ENCODE results near the gene PLXNA4.

PLXNA4 gene

DNA sequence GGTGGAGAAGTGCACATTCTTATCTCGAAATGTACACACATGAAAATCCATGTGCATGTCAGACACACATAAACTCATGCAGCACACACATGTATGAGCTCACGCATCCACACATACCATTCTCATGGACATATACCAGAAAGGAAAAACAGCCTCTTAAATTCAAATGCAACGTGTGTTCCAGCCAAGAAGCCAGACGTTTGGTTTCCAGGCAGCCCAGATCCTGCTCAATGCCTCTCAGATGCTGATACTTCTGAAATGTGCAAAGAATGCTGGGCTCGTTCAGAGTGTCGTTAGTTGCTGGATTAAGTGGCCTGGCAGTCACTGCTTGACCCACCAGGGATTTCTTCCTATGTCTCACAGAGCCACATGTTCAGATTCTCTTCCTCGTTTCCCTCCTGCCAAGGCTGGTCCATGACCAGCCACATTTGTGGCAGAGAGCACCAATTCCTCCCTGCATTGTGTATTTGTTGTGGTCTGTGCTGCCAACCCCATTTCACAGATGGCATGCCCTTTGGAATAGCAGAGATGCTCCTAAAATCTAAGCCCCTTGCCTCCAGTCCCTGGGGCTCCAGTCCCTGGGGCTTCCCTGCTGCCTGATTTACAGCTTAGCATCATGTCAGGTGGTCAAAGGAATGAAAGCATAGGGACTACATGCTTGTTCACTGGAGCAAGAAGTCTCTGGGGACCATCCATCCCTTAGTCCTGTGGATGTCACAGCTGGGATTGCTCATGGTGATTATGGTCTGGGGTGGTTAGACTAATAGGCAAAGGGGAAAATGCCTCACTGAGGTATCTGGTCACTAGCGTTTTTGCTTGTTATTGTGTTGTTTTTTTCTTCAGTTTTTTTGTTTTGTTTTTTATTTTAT lies 426.6 kb downstream of the PLXNA4 start:
- Mint-ChIP-seq H3K4me3 (no peak overlapping the region), H3K4me1 (ENCODE audit: low read depth) (no peaks in the 10 kb centered on the region), H3K36me3 (ENCODE audit: low read depth) (no peaks in the 10 kb centered on the region), H3K27ac (no peak overlapping the region), H3K27me3 (no peaks in the 10 kb centered on the region), H3K9me3 (no peaks in the 10 kb centered on the region)
- intact Hi-C loops (cut with micrococcal nuclease) = no loop called here

DNA sequence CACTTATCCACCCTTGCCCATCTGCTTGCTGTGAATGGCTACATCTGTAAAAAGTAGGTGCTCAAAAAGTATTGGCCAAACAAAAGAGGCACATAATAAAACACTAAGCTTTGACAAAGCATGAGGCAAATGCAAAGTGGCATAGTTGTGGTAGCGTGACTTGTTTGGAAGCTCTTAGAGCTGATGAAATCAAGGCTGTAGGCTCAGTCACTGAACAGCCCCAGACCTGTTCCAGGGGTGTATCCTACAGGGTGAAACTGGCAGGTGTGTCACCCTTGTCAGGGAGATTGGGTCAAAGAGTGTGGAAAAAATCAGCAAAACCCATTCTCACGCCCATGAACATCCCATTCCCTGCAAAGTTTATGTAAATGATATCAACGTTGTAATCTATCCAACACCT lies 427.4 kb downstream of the PLXNA4 start:
- Mint-ChIP-seq H3K4me1 (ENCODE audit: low read depth) (no peaks in the 10 kb centered on the region), H3K27me3 (no peaks in the 10 kb centered on the region), H3K9me3 (no peaks in the 10 kb centered on the region), H3K4me3 (no peak overlapping the region), H3K27ac (no peak overlapping the region), H3K36me3 (ENCODE audit: low read depth) (no peaks in the 10 kb centered on the region)
- intact Hi-C loops (cut with micrococcal nuclease) = no loop called here

DNA sequence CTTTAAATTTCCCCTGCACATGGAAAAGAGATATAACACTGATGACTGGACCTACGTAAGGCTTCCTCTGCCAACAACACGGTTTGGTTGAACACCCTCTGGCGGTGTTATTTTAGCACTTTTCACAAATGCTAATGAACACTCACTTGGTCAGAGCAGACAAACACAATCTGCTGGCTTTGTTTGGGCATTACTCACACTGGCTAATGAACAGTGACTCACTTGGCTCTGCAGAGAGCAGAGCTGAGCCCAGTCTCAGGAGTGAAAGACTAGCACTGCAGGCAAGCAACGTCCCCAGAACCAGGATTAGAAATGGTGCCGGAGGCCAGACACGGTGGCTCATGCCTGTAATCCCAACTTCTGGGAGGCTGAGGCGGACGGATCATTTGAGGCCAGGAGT lies 430.8 kb downstream of the PLXNA4 start:
- Mint-ChIP-seq H3K27me3 (no peaks in the 10 kb centered on the region), H3K36me3 (ENCODE audit: low read depth) (no peaks in the 10 kb centered on the region), H3K4me3 (no peak overlapping the region), H3K27ac (no peak overlapping the region), H3K9me3 (no peaks in the 10 kb centered on the region), H3K4me1 (ENCODE audit: low read depth) (no peaks in the 10 kb centered on the region)
- intact Hi-C loops (cut with micrococcal nuclease) = no loop called here

DNA sequence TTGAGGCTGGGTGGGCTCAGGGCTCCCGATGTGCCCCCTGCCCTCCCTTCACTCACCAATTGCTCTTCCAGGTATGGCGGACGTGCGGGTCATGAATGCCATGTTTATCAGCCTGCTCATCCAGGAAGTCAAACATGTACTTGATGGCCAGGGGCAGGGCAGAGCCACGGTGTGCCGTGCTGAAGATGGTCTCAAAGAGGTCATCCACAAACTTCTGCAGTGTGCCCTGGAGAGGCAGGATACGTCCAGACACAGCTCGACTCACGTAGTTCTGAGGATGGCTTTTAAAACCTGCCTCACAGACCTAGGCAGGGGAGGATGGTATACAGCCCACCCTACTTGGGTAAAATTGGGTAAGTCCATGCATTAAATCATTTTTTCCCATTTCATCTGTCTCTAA lies 431.2 kb downstream of the PLXNA4 start:
- Mint-ChIP-seq H3K36me3 (ENCODE audit: low read depth) (no peaks in the 10 kb centered on the region), H3K27ac (no peak overlapping the region), H3K4me3 (no peak overlapping the region), H3K4me1 (ENCODE audit: low read depth) (no peaks in the 10 kb centered on the region), H3K9me3 (no peaks in the 10 kb centered on the region), H3K27me3 (no peaks in the 10 kb centered on the region)
- intact Hi-C loops (cut with micrococcal nuclease) = no loop called here

DNA sequence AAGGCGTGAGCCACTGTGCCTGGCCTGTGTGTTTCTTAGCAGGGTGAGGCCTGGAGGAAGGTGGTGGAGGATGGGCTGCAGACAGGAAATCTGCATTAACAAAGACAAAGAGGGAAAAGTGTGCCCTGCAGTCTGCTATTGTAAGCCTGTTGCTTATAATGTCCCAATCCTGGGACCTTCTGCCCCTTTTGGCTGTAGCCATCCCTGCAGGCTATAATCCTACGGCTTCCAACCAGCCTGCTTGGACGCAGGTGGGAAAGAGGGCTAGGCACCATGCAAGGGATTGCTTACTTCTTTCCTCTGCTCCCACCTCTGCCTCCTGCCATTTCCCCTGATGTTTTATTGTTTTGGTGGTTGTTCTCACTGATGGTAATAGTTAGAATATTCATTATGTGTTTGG lies 434.3 kb downstream of the PLXNA4 start:
- Mint-ChIP-seq H3K4me1 (ENCODE audit: low read depth) (no peaks in the 10 kb centered on the region), H3K27me3 (no peaks in the 10 kb centered on the region), H3K4me3 (no peak overlapping the region), H3K27ac (no peak overlapping the region), H3K36me3 (ENCODE audit: low read depth) (no peaks in the 10 kb centered on the region), H3K9me3 (no peaks in the 10 kb centered on the region)
- intact Hi-C loops (cut with micrococcal nuclease) = no loop called here

DNA sequence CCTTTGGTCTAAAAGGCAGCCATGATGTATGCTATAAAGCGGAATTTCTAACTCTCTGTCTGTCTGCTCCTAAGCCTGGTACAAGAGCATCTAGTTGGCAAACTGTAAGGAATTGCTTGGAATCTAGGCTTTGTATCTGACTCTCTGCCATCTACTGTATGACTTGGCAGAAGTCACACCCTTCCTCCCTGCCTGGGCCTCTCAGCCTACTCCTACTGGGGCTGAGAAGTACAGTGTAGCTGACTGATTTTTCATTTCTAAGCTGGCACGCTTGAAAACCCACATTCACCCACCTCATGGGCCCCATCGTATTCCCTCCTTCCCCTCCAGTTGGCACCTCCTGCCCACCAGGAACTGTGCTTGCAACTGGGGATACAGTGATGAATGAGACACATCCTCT lies 435.2 kb downstream of the PLXNA4 start:
- Mint-ChIP-seq H3K4me3 (no peak overlapping the region), H3K36me3 (ENCODE audit: low read depth) (no peaks in the 10 kb centered on the region), H3K9me3 (no peaks in the 10 kb centered on the region), H3K27ac (no peak overlapping the region), H3K4me1 (ENCODE audit: low read depth) (no peaks in the 10 kb centered on the region), H3K27me3 (no peaks in the 10 kb centered on the region)
- intact Hi-C loops (cut with micrococcal nuclease) = no loop called here

DNA sequence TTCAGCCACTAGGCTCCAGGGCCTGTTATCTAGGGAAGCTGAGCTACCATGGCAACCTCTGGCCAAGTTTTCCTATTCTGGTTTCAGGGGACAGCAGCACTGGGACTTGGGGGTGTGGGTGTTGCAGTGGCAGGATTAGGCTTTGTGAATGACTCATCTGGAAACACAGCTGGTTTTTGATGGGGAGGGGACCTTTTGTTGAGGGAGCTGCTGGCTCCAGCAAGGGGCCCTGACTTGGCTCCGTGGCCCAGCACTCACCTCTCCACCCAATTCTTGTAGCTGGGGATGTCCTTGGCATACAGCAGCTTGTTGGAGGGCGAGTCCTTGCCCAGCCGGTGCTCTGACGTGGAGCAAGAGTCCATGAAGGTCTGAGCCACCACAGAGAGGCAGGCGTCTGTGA lies 435.9 kb downstream of the PLXNA4 start:
- Mint-ChIP-seq H3K27me3 (no peaks in the 10 kb centered on the region), H3K4me1 (ENCODE audit: low read depth) (no peaks in the 10 kb centered on the region), H3K4me3 (no peak overlapping the region), H3K9me3 (no peaks in the 10 kb centered on the region), H3K36me3 (ENCODE audit: low read depth) (no peaks in the 10 kb centered on the region), H3K27ac (no peak overlapping the region)
- intact Hi-C loops (cut with micrococcal nuclease) = no loop called here

DNA sequence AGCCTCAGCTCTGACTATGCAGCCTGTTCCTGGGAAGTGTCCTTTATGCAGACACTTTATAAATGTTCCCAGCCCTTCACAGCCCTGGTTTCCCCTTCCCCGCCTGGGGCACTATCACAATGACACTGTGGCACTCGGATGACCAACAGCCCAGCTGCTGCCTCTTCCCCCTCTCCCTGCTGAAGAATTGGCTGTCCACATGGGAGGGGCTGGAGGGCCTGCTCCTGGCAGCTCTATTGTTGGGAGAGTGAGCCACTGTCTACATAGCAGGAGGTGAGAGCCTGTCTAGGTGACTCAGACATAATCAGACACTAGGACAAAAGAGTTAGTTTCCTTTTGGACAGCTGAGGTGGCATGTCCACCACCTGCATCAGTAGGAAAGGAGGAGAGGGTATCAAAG lies 437.5 kb downstream of the PLXNA4 start:
- Mint-ChIP-seq H3K4me1 (ENCODE audit: low read depth) (no peaks in the 10 kb centered on the region), H3K4me3 (no peak overlapping the region), H3K36me3 (ENCODE audit: low read depth) (no peaks in the 10 kb centered on the region), H3K9me3 (no peaks in the 10 kb centered on the region), H3K27ac (no peak overlapping the region), H3K27me3 (no peaks in the 10 kb centered on the region)
- intact Hi-C loops (cut with micrococcal nuclease) = no loop called here

DNA sequence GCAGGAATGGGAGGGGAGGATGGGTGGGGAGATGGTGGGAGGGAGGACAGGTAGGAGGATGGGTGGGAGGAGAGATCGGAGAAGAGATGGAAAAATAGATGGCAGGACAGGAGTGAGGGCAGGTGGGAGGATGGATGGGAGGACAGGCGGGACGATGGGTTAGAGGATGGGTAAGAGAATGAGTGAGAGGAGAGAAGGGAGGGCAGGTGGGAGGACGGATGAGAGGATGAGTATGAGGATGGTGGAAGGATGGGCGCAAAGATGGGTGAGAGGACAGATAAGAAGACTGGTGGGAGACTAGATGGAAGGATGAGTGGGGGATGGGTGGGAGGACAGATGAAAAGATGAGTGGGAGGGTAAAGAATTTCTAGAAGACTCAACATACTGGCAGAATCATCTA lies 438.6 kb downstream of the PLXNA4 start:
- no peaks in the 10 kb centered on the region for H3K4me1 Mint-ChIP-seq (ENCODE audit: low read depth)
- H3K27me3 Mint-ChIP-seq = no peaks in the 10 kb centered on the region
- H3K9me3 Mint-ChIP-seq = no peaks in the 10 kb centered on the region
- H3K4me3 Mint-ChIP-seq = no peak overlapping the region
- intact Hi-C loops (cut with micrococcal nuclease) = no loop called here
- no peak overlapping the region for H3K27ac Mint-ChIP-seq
- H3K36me3 Mint-ChIP-seq (ENCODE audit: low read depth) = no peaks in the 10 kb centered on the region

DNA sequence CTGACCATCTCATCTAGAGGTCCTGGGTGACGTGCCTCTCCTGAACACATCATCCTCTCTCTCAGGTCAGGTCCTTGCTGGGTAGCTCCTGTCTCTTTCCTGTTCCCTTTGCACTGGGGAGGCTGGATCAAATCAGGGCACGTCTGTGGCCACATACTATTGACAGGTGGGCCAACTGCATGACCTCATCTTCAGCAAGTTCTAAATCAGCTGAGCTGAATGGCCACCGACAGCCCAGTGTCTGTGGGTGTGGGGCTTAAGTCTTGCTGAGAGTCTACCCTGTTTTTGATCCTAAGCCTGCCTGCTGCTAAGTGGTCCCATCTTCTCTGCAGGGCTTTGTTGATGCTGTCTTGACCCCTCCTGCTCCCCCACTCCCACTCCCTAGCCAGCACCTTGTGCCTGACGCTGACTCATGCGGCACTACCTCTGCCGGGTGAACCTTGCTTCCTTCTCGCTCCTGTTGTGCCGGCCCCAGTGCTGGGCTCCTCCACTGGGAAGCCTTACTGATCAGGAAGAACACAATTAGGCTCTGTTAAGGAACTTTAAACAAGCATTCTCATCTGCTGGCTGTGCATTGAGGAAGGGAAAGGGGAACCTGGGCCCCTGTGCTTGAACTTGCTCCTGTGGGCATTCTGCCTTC lies 440.4 kb downstream of the PLXNA4 start:
- Mint-ChIP-seq H3K4me3 (no peak overlapping the region), H3K27me3 (no peaks in the 10 kb centered on the region), H3K9me3 (no peaks in the 10 kb centered on the region), H3K36me3 (ENCODE audit: low read depth) (no peaks in the 10 kb centered on the region), H3K4me1 (ENCODE audit: low read depth) (no peaks in the 10 kb centered on the region), H3K27ac (no peak overlapping the region)
- intact Hi-C loops (cut with micrococcal nuclease) = no loop called here

DNA sequence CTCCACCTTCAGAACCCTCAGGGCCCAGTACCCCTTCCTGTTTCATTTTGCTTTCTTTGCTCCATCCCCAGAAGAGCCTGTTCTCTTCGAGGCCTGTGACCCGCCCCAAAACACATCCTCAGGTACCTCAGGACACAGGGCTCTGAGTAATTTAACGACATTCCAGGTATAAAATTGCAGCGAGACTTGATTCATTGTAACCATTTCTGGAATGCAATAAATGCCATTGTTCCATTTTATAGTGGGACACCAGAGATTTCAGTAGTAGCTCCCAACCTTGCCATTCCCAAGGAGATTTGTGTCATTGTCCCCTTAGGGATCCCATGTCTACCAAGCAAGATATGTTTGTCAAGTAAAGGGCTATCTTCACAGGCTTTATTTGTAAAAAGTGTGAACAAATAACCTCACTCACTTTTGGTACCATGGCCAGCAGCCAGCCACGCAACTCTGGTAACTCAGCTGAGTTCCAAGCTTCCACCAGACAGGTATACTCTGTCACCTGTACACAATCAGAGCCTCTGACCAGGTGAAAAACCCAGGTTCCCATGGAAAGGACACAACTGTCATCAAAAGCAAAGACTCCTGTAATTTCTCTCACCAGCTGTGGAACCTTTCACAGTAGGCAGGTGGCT lies 441.3 kb downstream of the PLXNA4 start:
- Mint-ChIP-seq H3K4me1 (ENCODE audit: low read depth) (no peaks in the 10 kb centered on the region), H3K36me3 (ENCODE audit: low read depth) (no peaks in the 10 kb centered on the region), H3K27ac (no peak overlapping the region), H3K27me3 (no peaks in the 10 kb centered on the region), H3K4me3 (no peak overlapping the region), H3K9me3 (no peaks in the 10 kb centered on the region)
- intact Hi-C loops (cut with micrococcal nuclease) = no loop called here

DNA sequence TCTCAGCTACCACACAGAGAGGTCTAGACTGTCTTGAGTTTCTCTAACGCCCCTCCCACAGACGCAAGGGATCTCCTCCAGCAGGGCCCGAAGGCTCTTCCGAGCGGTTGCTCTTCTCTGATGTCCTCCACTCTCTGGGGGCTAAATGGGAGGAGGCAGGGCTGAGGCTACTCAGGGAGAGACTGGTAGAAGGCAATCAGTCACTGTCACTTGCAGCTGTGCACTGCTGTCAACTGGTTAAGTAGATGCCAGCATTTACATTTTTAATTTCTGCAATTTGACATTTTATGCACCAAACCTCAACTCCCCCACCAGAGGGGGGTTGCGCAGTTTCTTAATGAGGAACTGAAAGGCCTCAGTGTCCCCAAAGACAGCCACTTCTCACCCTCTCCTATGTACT lies 442.8 kb downstream of the PLXNA4 start:
- H3K9me3 Mint-ChIP-seq = no peaks in the 10 kb centered on the region
- H3K27me3 Mint-ChIP-seq = no peaks in the 10 kb centered on the region
- no peak overlapping the region for H3K4me3 Mint-ChIP-seq
- H3K27ac Mint-ChIP-seq = no peak overlapping the region
- H3K36me3 Mint-ChIP-seq (ENCODE audit: low read depth) = no peaks in the 10 kb centered on the region
- no peaks in the 10 kb centered on the region for H3K4me1 Mint-ChIP-seq (ENCODE audit: low read depth)
- intact Hi-C loops (cut with micrococcal nuclease) = no loop called here

DNA sequence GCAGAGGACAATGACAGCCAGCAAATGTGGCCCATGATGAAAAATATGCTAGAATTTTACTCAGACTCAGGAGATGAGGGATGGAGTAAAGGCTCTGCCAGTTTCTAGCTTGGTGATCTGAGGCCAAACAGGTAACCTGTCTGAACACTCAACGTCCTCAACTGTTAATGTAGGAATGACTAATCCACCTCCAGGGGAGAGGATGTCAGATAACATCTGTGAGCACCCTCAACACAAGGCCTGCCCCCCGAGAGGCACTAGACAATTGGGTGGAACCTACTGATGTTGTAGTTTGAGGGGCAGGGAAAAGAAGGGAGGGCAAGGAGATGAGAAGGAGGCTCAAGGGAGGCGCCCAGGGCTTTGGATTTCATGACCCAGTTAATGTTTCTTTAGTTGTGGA lies 445.1 kb downstream of the PLXNA4 start:
- intact Hi-C loops (cut with micrococcal nuclease) = no loop called here
- H3K36me3 Mint-ChIP-seq (ENCODE audit: low read depth) = no peaks in the 10 kb centered on the region
- H3K4me1 Mint-ChIP-seq (ENCODE audit: low read depth) = no peaks in the 10 kb centered on the region
- H3K9me3 Mint-ChIP-seq = no peaks in the 10 kb centered on the region
- H3K27me3 Mint-ChIP-seq = no peaks in the 10 kb centered on the region
- H3K4me3 Mint-ChIP-seq = no peak overlapping the region
- H3K27ac Mint-ChIP-seq = no peak overlapping the region

DNA sequence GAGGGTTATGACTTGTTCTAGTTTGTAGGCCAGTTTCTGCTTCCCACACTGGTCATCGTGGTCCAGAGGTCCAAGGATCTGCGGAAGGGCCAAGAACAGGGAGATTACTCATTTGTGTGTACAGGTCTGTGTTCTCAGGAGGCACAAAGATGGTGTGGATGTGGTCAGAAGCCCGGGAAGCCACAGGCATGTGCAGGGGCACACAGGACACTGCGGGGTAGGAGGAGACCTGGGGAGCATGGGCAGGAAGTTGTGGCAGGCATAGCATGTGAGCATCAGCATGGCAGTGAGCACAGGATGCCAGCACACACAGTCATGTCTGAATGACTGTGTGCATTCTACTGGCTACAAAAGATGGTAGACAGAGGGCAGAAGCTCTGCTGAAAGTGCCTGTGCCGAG lies 445.8 kb downstream of the PLXNA4 start:
- H3K36me3 Mint-ChIP-seq (ENCODE audit: low read depth) = no peaks in the 10 kb centered on the region
- H3K4me3 Mint-ChIP-seq = no peak overlapping the region
- no peaks in the 10 kb centered on the region for H3K9me3 Mint-ChIP-seq
- no peak overlapping the region for H3K27ac Mint-ChIP-seq
- no peaks in the 10 kb centered on the region for H3K4me1 Mint-ChIP-seq (ENCODE audit: low read depth)
- intact Hi-C loops (cut with micrococcal nuclease) = no loop called here
- H3K27me3 Mint-ChIP-seq = no peaks in the 10 kb centered on the region
